HCT116 (cell line): ENCODE measurements around the gene MYO16. TPM values are rescaled to one million over a fixed set of nuclear protein-coding genes. Genes with fewer than 3 reads are reported as not detected.

Experiments
- ATAC-seq: fragments of 200-7000 bp; cut with Tn5 transposase; 2 replicates; pipeline ENCODE4 v1.9.1; 2020; ENCODE audit warnings: mild to moderate bottlenecking, moderate library complexity
- BruUV-seq: library from RNA; stranded (reverse); fragments of 400-500 nt; replicated peaks from 2 replicates; lab custom pipeline; 2021; lab: Mats Ljungman, UMichigan
- CTCF ChIA-PET: fragments of 300-600 bp; sonication (Branson Sonifier 250); formaldehyde crosslinking; loops from one replicate; lab custom pipeline; 2021; ENCODE audit warnings: antibody characterized with exemption; lab: Charles Lee
- POLR2A ChIA-PET: fragments of 300-600, 350-600 bp; sonication (Branson Sonifier 250); formaldehyde crosslinking; loops from one replicate; lab custom pipeline; 2021; ENCODE audit warnings: antibody characterized with exemption; lab: Charles Lee
- RAD21 ChIA-PET, 2 experiments: fragments of 300-600 bp; sonication (Branson Sonifier 250); formaldehyde crosslinking; loops; one replicate each; lab custom pipeline; 2023; ENCODE audit warnings: low total read pairs in 2 of 2; ENCODE audit not compliant: uncharacterized antibody in 2 of 2, unreplicated experiment in 2 of 2, low non-redundant PET in 1 of 2; lab: Charles Lee
- DNase-seq: peaks from one replicate; pipeline ENCODE4 v3.0.0-alpha.2; 2010; ENCODE audit warnings: low read depth, low spot score
- H2AFZ ChIP-seq: fragments of 200-600 bp; shearing (Covaris generic), sonication (generic); 2 replicates; pipeline ENCODE4 v1.6.1; 2017; ENCODE audit warnings: low read depth, mixed run types, mixed read lengths, antibody characterized with exemption, low read length; ENCODE audit not compliant: poor library complexity, severe bottlenecking
- H3K27ac ChIP-seq: 2 replicates; pipeline ENCODE4 v1.5.1; 2012; ENCODE audit warnings: low read depth, low read length
- H3K27me3 ChIP-seq: fragments of 200-600 bp; sonication (generic); 2 replicates; pipeline ENCODE4 v1.6.1; 2016; ENCODE audit warnings: mixed run types, low read length, mixed read lengths; ENCODE audit not compliant: insufficient read depth
- H3K36me3 ChIP-seq, 2 experiments: fragments of 200-500 bp in 1 of 2; fragments of 200-600 bp in 1 of 2; sonication (Bioruptor generic) in 1 of 2; sonication (generic) in 1 of 2; 2 replicates each; pipeline versions ENCODE4 v1.5.1 to v1.6.1; 2014 to 2016; ENCODE audit warnings: low read length in 2 of 2, inconsistent platforms in 1 of 2, mixed read lengths in 1 of 2, mixed run types in 1 of 2; ENCODE audit not compliant: insufficient read depth in 2 of 2, control insufficient read depth in 1 of 2
- H3K4me1 ChIP-seq, 2 experiments: fragments of 200-600 bp in 1 of 2; sonication (generic) in 1 of 2; 2 replicates each; pipeline versions ENCODE4 v1.5.1 to v1.6.1; 2012 to 2017; ENCODE audit warnings: low read length in 2 of 2, inconsistent platforms in 1 of 2, mild to moderate bottlenecking in 1 of 2, mixed read lengths in 1 of 2, mixed run types in 1 of 2, moderate library complexity in 1 of 2; ENCODE audit not compliant: insufficient read depth in 2 of 2, control insufficient read depth in 1 of 2
- H3K4me2 ChIP-seq: fragments of 200-600 bp; sonication (generic); 2 replicates; pipeline ENCODE4 v1.6.1; 2017; ENCODE audit warnings: mixed run types, low read length, mixed read lengths
- H3K4me3 ChIP-seq, 2 experiments: fragments of 200-600 bp in 1 of 2; sonication (generic) in 1 of 2; replicated peaks in 1 of 2; 2 replicates each; pipeline ENCODE4 v1.5.1; 2011 to 2016; ENCODE audit warnings: low read length in 2 of 2, control low read depth in 1 of 2, low read depth in 1 of 2, mild to moderate bottlenecking in 1 of 2, mixed read lengths in 1 of 2, mixed run types in 1 of 2
- H3K79me2 ChIP-seq: fragments of 200-600 bp; sonication (generic); 2 replicates; pipeline ENCODE4 v1.6.1; 2017; ENCODE audit warnings: mild to moderate bottlenecking, mixed run types, low read length, moderate library complexity, mixed read lengths; ENCODE audit not compliant: insufficient read depth
- H3K9ac ChIP-seq: fragments of 200-600 bp; sonication (generic); 2 replicates; pipeline ENCODE4 v1.6.1; 2016; ENCODE audit warnings: low read length, mixed read lengths
- H3K9me2 ChIP-seq: fragments of 200-600 bp; sonication (generic), shearing (Covaris generic); 2 replicates; pipeline ENCODE4 v1.6.1; 2017; ENCODE audit warnings: mixed run types, mild to moderate bottlenecking, moderate library complexity; ENCODE audit not compliant: insufficient read depth
- H3K9me3 ChIP-seq, 2 experiments: fragments of 200-500 bp in 1 of 2; fragments of 200-600 bp in 1 of 2; sonication (Bioruptor generic) in 1 of 2; sonication (generic) in 1 of 2; 2 replicates each; pipeline ENCODE4 v1.6.1; 2014 to 2017; ENCODE audit warnings: low read length in 2 of 2, mixed read lengths in 2 of 2, inconsistent platforms in 1 of 2, low read depth in 1 of 2, mild to moderate bottlenecking in 1 of 2, mixed run types in 1 of 2, moderate library complexity in 1 of 2; ENCODE audit not compliant: control insufficient read depth in 1 of 2, insufficient read depth in 1 of 2
- H4K20me1 ChIP-seq: fragments of 200-600 bp; sonication (generic), shearing (Covaris generic); 2 replicates; pipeline ENCODE4 v1.6.1; 2017; ENCODE audit warnings: mixed run types, mild to moderate bottlenecking, moderate library complexity; ENCODE audit not compliant: insufficient read depth
- CEBPB ChIP-seq: IDR thresholded peaks from 2 replicates; pipeline ENCODE4 v1.6.1; 2012; ENCODE audit warnings: low read depth
- EZH2 ChIP-seq: fragments of 200-600 bp; sonication (generic); IDR thresholded peaks from 2 replicates; pipeline ENCODE4 v1.6.1; 2017; ENCODE audit warnings: antibody characterized with exemption, mixed run types
- FOSL1 ChIP-seq: IDR thresholded peaks from 2 replicates; pipeline ENCODE4 v1.6.1; 2012; ENCODE audit warnings: low read depth
- POLR2A ChIP-seq: IDR thresholded peaks from 2 replicates; pipeline ENCODE4 v1.7.0; 2011; ENCODE audit warnings: borderline replicate concordance; ENCODE audit not compliant: insufficient read depth, insufficient read length; ENCODE audit errors: extremely low read depth
- SIN3A ChIP-seq: IDR thresholded peaks from 2 replicates; pipeline ENCODE4 v1.6.1; 2012; ENCODE audit warnings: low read depth
- SRF ChIP-seq: IDR thresholded peaks from 2 replicates; pipeline ENCODE4 v1.6.1; 2012; ENCODE audit warnings: low read depth
- ZFX ChIP-seq: fragments of 450-650 bp; IDR thresholded peaks from 2 replicates; pipeline ENCODE4 v1.6.1; 2017
- intact Hi-C: fragments of 100-400 bp; cut with micrococcal nuclease; formaldehyde crosslinking; loops from 2 replicates; pipeline ENCODE4 v1.10.0; 2022
- total RNA-seq: library from RNA; stranded (reverse); gene quantifications from one replicate; pipeline ENCODE4 v1.2.1, GENCODE V29; 2021; ENCODE audit not compliant: unreplicated experiment
- TF ChIP-seq, protein P1 (sequence below): IDR thresholded peaks from 2 replicates; pipeline ENCODE4 v1.6.1; 2012
- TF ChIP-seq, protein P2 (sequence below): IDR thresholded peaks from 2 replicates; pipeline ENCODE4 v1.6.1; 2012

The MYO16 gene
- total RNA-seq, 1 experiment from 2014 or later, result 0.07 TPM

- no peak overlapping the region for H3K4me3 ChIP-seq
- H3K9me3 ChIP-seq, result no peaks in the 10 kb centered on the region
- ATAC-seq, result no peak
Observed at GRCh38 chr13:109119896-109120295, 490.5 kb downstream of the MYO16 start.

DNA sequence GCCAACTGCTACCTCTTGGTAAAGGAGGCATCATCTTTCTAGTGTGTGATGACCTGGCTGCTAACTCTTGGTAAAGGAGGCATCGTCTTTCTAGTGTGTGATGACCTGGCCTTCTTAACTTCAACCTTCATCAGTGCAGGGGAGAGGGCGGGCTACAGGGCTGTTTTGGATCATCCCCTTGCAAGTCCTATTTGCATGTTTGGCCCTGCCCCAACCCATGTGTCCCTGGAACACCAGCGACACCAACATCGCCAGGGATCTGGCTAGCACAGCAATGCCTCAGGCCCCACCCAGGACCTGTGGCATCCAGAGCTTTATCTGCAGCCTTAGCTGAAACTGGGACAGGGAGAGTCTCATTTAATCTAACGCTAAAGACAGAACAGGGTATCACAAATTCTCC, 492.4 kb downstream of the MYO16 start:
- no peaks in the 10 kb centered on the region for H3K9me3 ChIP-seq
- no peak for ATAC-seq
- no peaks in the 10 kb centered on the region for H3K27me3 ChIP-seq
- no peak overlapping the region for H3K4me3 ChIP-seq
- no TSS peak for BruUV-seq
- H3K9me2 ChIP-seq, result no peaks in the 10 kb centered on the region
- H3K36me3 ChIP-seq, result no peaks in the 10 kb centered on the region
- intact Hi-C loops, result no loop called here
- H4K20me1 ChIP-seq, result no peaks in the 10 kb centered on the region
- ChIA-PET CTCF (no interaction called here), POLR2A (no interaction called here), RAD21 (no interaction called here)
- H3K79me2 ChIP-seq, result no peaks in the 10 kb centered on the region
- H3K9ac ChIP-seq, result no peak overlapping the region
- H2AFZ ChIP-seq, result no peak overlapping the region
- no peak for DNase-seq
- H3K4me1 ChIP-seq, result no peaks in the 10 kb centered on the region
- H3K27ac ChIP-seq, result no peak overlapping the region
- TF ChIP-seq CEBPB (no peak), SIN3A (no peak), POLR2A (no peak), EZH2 (no peak), SRF (no peak)
- TF ChIP-seq, protein P1, sequence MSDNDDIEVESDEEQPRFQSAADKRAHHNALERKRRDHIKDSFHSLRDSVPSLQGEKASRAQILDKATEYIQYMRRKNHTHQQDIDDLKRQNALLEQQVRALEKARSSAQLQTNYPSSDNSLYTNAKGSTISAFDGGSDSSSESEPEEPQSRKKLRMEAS, result no peak
- TF ChIP-seq, protein P2, sequence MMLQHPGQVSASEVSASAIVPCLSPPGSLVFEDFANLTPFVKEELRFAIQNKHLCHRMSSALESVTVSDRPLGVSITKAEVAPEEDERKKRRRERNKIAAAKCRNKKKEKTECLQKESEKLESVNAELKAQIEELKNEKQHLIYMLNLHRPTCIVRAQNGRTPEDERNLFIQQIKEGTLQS, result no peak
- no peak overlapping the region for H3K4me2 ChIP-seq

More at GRCh38 chr13:109119896-109120295, 490.5 kb downstream of the MYO16 start:
- Histone ChIP-seq H3K36me3 (no peaks in the 10 kb centered on the region), H2AFZ (no peak overlapping the region), H3K9me2 (no peaks in the 10 kb centered on the region), H3K27ac (no peak overlapping the region), H3K27me3 (no peaks in the 10 kb centered on the region), H3K79me2 (no peaks in the 10 kb centered on the region), H3K4me1 (no peaks in the 10 kb centered on the region), H3K4me2 (no peak overlapping the region), H3K9ac (no peak overlapping the region), H4K20me1 (no peaks in the 10 kb centered on the region)
- DNase-seq, result no peak
- intact Hi-C loops, result loop anchor here (10.0 kb wide), 1 partner anchor 65 kb away; no protein-coding TSS in a partner anchor
- ChIA-PET CTCF (no interaction called here), POLR2A (no interaction called here), RAD21 (no interaction called here)
- no TSS peak for BruUV-seq
- TF ChIP-seq ZFX (no peak), FOSL1 (no peak), SIN3A (no peak), EZH2 (no peak), POLR2A (no peak)
